HG02981 (cell line): ENCODE data around the gene ELOVL6.
"Not testable (repeated sequence)": the region's sequence is repeated elsewhere in the genome, so short reads cannot be mapped to it uniquely, and the experiment has no call there.

Experiments
- ATAC-seq: cut with Tn5 transposase; IDR thresholded peaks from one replicate; pipeline ENCODE4 v1.9.1; 2021; ENCODE audit warnings: mild to moderate bottlenecking, moderate library complexity; ENCODE audit not compliant: unreplicated experiment

Gene ELOVL6

GRCh38 chr4:110039164-110039563, 159.3 kb downstream of the ELOVL6 start:
- not testable (repeated sequence) for ATAC-seq

- peak; percentile 98 for ATAC-seq
Measured at GRCh38 chr4:110034026-110034393, 164.4 kb downstream of the ELOVL6 start.

DNA sequence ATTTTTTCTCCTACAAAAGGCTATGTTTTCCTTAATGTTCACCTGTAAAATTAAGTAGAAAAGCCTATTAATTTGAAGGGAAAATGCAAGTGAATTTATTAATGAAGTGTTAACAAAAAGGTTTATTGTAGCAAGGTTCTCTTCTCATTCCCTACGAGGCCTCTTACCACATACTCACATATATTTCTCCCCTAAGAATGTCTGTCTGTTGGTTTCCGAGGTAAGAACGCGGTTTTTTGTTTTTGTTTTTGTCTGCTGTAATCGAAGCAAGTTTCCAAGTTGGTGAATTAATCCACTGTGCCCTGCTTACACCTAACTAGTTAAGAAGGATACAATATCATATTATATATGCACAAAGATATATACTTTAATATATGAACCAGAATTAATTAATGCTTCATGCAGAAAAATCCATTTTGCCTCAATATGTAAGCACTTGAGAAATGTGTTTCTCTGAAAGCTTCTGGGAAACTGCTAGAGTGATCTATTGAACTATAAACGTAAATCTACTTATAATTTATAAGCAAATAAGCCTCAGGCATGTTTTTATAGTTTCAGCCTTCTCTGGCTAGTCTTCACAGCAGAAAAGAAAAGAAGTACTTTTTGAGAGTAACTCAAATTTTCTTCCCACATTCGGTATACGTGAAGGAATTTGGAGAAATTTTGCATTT, 164.9 kb downstream of the ELOVL6 start:
- peak; percentile 2 for ATAC-seq

- ATAC-seq: no peak
Measured at GRCh38 chr4:110032603-110033002, 165.8 kb downstream of the ELOVL6 start.

- ATAC-seq: no peak
Measured at GRCh38 chr4:110025718-110026117, 172.7 kb downstream of the ELOVL6 start.

- ATAC-seq: no peak
Measured at GRCh38 chr4:110025056-110025455, 173.4 kb downstream of the ELOVL6 start.

GRCh38 chr4:110022457-110022856, 176.0 kb downstream of the ELOVL6 start:
- no peak for ATAC-seq

GRCh38 chr4:110020646-110021443, 177.6 kb downstream of the ELOVL6 start:
- ATAC-seq: no peak

- ATAC-seq: no peak
Measured at GRCh38 chr4:110020139-110020538, 178.3 kb downstream of the ELOVL6 start.

DNA sequence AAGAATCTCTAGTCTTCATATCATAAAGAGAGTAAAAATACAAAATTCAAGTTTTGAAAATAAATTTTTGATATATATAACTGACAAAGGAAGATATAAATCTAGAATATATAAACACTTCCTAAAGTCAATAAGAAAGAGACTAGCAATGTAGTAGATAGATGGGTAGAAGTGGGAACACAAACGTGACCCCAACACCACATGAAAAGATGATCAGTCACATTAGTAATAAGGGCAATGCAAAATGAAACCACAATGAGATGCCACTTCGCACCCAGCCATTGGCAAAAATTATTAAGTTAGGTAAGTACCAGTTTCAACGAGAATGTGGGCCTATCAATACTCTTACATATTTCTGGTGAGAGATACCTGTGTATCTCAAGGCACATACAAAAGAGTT, 179.3 kb downstream of the ELOVL6 start:
- ATAC-seq: no peak

- no peak for ATAC-seq
Measured at GRCh38 chr4:110014233-110014632, 184.2 kb downstream of the ELOVL6 start.

- ATAC-seq: peak; percentile 68
Measured at GRCh38 chr4:110012917-110013316, 185.5 kb downstream of the ELOVL6 start.

- ATAC-seq: no peak
Measured at GRCh38 chr4:110010797-110011196, 187.6 kb downstream of the ELOVL6 start.

DNA sequence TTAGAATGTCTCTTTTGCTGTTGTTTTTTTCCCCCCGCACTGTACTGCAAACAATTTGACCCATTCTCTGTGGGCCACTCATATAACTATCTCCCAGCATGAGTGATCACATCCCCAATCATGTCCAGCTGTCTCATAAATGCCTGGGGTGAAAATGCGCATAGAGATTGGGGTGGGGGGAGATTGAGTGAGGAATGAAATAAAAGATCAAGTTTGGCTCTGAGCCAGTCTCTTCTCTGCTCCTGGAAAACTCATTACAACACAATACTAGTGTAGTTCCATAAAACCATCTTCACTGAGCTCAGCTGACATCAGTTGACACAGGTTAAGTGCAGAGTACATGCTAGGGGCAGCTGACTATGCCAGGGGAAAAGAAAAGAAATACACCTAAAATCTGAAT, 188.9 kb downstream of the ELOVL6 start:
- no peak for ATAC-seq

GRCh38 chr4:110008540-110008939, 189.9 kb downstream of the ELOVL6 start:
- ATAC-seq: no peak

DNA sequence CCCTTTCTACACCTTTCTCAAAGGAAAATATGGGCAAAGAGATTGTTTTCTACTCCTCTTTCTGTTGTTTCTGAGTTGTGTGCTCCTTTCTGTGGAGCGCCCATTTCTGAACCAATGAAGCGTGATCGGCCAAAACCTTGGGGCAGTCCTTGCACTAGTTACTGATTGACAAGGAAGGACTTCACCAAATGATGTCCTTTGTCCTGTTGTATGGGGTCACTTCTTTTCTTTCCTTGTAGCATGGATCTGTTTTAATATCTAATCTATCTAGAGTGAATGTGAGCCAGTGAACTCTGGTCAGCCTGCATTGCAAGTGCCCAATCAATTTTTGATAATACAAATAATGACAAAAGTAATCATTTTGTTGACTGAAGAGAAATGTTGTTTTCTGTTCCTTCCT, 191.2 kb downstream of the ELOVL6 start:
- no peak for ATAC-seq

- peak; percentile 70 for ATAC-seq
Measured at GRCh38 chr4:110005461-110006056, 192.9 kb downstream of the ELOVL6 start.

- ATAC-seq: no peak
Measured at GRCh38 chr4:110004556-110004955, 193.9 kb downstream of the ELOVL6 start.

DNA sequence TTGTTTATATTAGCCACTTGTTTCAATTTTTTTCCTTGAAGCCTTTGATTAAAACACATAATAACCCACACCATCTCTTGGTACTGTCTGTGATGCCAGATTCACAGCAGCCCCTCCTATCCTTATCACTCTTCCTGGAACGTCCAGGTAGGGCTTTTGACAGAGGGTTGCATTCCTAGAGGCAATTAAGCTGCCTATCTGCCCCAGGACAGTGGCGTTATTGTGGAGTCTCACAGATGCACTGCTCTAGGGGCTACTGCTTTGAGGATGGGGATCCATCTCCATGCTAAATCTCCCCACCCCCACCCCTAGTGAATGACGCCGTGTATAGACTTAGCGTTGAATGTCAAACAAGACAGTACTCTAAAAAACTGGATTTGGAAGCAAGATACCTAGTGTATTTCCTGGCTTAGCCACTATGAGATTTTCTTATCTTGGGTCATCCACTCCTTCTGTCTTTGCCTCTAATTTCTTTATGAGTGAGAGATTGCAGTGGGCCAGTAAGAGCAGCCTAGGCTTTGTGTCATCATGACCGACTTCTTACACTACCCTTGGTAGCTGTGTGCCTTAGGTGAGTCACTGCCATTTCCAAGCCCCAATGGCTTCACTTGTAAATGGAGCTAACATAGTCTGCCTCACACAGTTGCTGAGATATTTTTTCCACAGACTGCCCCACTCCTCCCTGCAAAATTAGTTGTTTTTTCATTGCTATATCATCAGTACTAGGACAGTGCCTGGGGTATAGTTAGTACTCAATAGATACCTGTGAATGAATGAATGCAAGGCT, 194.8 kb downstream of the ELOVL6 start:
- no peak for ATAC-seq

GRCh38 chr4:110002326-110002725, 196.1 kb downstream of the ELOVL6 start:
- ATAC-seq: no peak

GRCh38 chr4:109999585-109999912, 198.9 kb downstream of the ELOVL6 start:
- no peak for ATAC-seq
